Measurements from ENCODE around the gene WNT9A.
"Not testable (repeated sequence)": the region's sequence is repeated elsewhere in the genome, so short reads cannot be mapped to it uniquely, and the experiment has no call there.

Gene WNT9A

GRCh38 chr1:227884370-227885134 is 63.2 kb downstream of the WNT9A start:
- no peak for FAIRE-seq
- TF ChIP-seq POLR2A (IDR thresholded peaks at IDR 0.05; ENCODE audit: low read depth, low read length), result no peak
- DNase-seq (ENCODE audit: insufficient read length, low spot score), result no peak

DNA sequence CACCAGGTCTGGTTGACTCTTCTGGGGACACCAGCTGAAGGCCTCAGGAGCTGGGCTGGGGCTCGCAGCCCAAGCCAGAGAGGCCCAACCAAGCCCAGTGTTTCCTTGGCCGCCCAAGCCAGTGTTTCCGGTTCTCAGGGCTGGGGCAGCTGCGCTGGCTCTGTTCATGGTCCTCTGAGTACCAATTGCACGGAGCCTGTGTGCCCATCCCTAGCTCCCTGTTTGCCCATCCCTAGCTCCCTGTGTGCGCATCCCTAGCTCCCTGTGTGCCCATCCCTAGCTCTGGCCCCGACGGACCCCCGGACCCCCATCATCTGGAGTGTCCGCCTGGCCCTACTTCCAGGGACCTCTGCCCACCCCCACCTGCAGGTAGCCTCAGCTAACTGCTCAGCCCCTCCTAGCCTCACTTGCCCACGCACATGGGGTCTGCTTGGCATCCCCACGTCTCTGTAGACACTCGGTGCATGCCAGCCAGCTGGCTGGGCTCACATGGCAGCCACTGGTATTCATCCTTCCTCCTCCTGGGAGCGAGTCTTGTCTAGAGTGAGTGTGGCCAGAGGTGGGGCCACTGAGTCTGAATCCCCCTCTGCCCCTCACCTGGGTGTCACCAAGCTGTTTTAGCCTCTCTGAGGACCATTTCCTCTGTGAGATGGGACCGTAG is 64.0 kb downstream of the WNT9A start:
- DNase-seq (ENCODE audit: insufficient read length, low spot score) (no peak), FAIRE-seq (no peak)
- no peak for TF ChIP-seq POLR2A (IDR thresholded peaks at IDR 0.05; ENCODE audit: low read depth, low read length)

GRCh38 chr1:227883073-227883520 is 64.6 kb downstream of the WNT9A start:
- no peak for TF ChIP-seq POLR2A (IDR thresholded peaks at IDR 0.05; ENCODE audit: low read depth, low read length)
- no peak for DNase-seq (ENCODE audit: insufficient read length, low spot score)
- FAIRE-seq, result no peak

- TF ChIP-seq POLR2A (IDR thresholded peaks at IDR 0.05; ENCODE audit: low read depth, low read length), result no peak
- DNase-seq (ENCODE audit: insufficient read length, low spot score) (no peak), FAIRE-seq (no peak)
Measured at GRCh38 chr1:227880342-227880924, 67.3 kb downstream of the WNT9A start.

DNA sequence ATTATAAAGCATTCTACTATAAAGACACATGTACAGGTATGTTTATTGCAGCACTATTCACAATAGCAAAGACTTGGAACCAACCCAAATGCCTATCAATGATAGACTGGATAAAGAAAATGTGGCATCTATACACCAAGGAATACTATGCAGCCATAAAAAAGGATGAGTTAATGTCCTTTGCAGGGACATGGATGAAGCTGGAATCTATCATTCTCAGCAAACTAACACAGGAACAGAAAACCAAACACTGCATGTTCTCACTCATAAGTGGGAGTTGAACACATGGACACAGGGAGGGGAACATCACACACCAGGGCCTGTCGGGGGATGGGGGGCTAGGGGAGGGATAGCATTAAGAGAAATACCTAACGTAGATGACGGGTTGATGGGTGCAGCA is 69.9 kb downstream of the WNT9A start:
- not testable (repeated sequence) for FAIRE-seq; DNase-seq (ENCODE audit: insufficient read length, low spot score)

GRCh38 chr1:227871892-227872291 is 75.8 kb downstream of the WNT9A start:
- DNase-seq (ENCODE audit: insufficient read length, low spot score); FAIRE-seq: not testable (repeated sequence)

- no peak for DNase-seq (ENCODE audit: insufficient read length, low spot score)
- FAIRE-seq, result no peak
- no peak for TF ChIP-seq POLR2A (IDR thresholded peaks at IDR 0.05; ENCODE audit: low read depth, low read length)
Measured at GRCh38 chr1:227870366-227870765, 77.4 kb downstream of the WNT9A start.

- no peak for TF ChIP-seq POLR2A (IDR thresholded peaks at IDR 0.05; ENCODE audit: low read depth, low read length)
- FAIRE-seq (no peak), DNase-seq (ENCODE audit: insufficient read length, low spot score) (no peak)
Measured at GRCh38 chr1:227869851-227870305, 77.9 kb downstream of the WNT9A start.

DNA sequence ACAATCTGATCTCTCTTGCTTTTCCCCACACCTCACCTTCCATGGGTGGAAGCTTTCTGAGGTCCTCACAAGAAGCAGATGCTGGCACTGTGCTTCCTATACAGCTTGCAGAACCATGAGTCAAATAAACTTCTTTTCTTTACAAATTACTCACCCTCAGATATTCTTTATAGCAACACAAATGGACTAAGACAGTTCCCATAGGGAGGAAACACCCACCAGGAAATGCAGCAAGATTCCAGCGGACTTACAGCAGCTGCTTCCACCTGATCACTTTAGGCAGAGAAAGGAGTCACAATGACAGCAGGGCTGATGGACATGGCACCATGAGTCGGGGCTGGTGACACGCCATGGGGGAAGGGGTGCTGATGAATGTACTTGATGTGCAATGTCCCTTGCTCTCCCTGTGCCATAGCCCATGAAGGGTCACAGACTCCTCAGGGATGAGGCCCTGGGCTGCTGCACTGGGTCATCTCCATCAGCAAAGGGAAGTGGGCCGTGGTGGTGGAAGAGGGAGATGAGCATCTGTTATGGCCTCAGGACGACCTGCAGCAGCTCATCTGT is 78.4 kb downstream of the WNT9A start:
- DNase-seq (ENCODE audit: insufficient read length, low spot score) (no peak), FAIRE-seq (no peak)
- TF ChIP-seq POLR2A (IDR thresholded peaks at IDR 0.05; ENCODE audit: low read depth, low read length), result no peak

All from H54 (cell line).